Caco-2 (cell line): Measurements from ENCODE around the gene OPA1. TPM values are rescaled to one million over a fixed set of nuclear protein-coding genes. Genes with fewer than 3 reads are reported as not detected.

ENCODE experiments used
- BruUV-seq: library from RNA; stranded (reverse); fragments of 400-500 nt; replicated peaks from 2 replicates; lab custom pipeline; 2021; lab: Mats Ljungman, UMichigan
- CTCF ChIA-PET: fragments of 300-600 bp; sonication (Branson Sonifier 250); formaldehyde crosslinking; loops from one replicate; lab custom pipeline; 2022; ENCODE audit warnings: antibody characterized with exemption; lab: Charles Lee
- POLR2A ChIA-PET: fragments of 300-600 bp; sonication (Branson Sonifier 250); formaldehyde crosslinking; loops from one replicate; lab custom pipeline; 2022; ENCODE audit warnings: antibody characterized with exemption; lab: Charles Lee
- DNase-seq, 2 experiments: peaks; one replicate each; pipeline versions ENCODE4 v3.0.0 to v3.0.0-alpha.2; 2020 to 2022
- H3K27me3 ChIP-seq: replicated peaks from 2 replicates; pipeline ENCODE4 v1.6.0; 2011; ENCODE audit warnings: low read length; ENCODE audit not compliant: control insufficient read depth, insufficient read depth
- H3K36me3 ChIP-seq: 2 replicates; pipeline ENCODE4 v1.5.1; 2011; ENCODE audit warnings: low read length; ENCODE audit not compliant: control insufficient read depth, insufficient read depth
- H3K4me1 ChIP-seq: fragments of 250-450 bp; sonication (Bioruptor Pico); 2 replicates; pipeline ENCODE4 v1.5.1; 2020; ENCODE audit warnings: mild to moderate bottlenecking
- H3K4me3 ChIP-seq: 2 replicates; pipeline ENCODE4 v1.5.1; 2011; ENCODE audit warnings: low read depth, mild to moderate bottlenecking, control low read depth, low read length
- H3K9me3 ChIP-seq: fragments of 250-450 bp; sonication (Bioruptor Pico); 2 replicates; pipeline ENCODE4 v1.5.1; 2020; ENCODE audit warnings: mild to moderate bottlenecking, moderate library complexity
- H3K27ac Mint-ChIP-seq: one replicate; pipeline ENCODE4 v1.8.0; 2022; ENCODE audit warnings: mixed read lengths; ENCODE audit not compliant: unreplicated experiment
- H3K27me3 Mint-ChIP-seq: one replicate; pipeline ENCODE4 v1.8.0; 2022; ENCODE audit warnings: mixed read lengths; ENCODE audit not compliant: insufficient read depth, unreplicated experiment
- H3K36me3 Mint-ChIP-seq: one replicate; pipeline ENCODE4 v1.8.0; 2022; ENCODE audit warnings: mild to moderate bottlenecking, mixed read lengths; ENCODE audit not compliant: insufficient read depth, unreplicated experiment
- H3K4me1 Mint-ChIP-seq: one replicate; pipeline ENCODE4 v1.8.0; 2022; ENCODE audit warnings: low read depth, mixed read lengths; ENCODE audit not compliant: unreplicated experiment
- H3K4me3 Mint-ChIP-seq: one replicate; pipeline ENCODE4 v1.8.0; 2022; ENCODE audit warnings: mild to moderate bottlenecking, moderate library complexity, mixed read lengths; ENCODE audit not compliant: unreplicated experiment
- H3K9me3 Mint-ChIP-seq: one replicate; pipeline ENCODE4 v1.8.0; 2022; ENCODE audit warnings: mixed read lengths; ENCODE audit not compliant: unreplicated experiment
- CTCF ChIP-seq, 2 experiments: fragments of 200-600 bp in 1 of 2; IDR thresholded peaks; 1 replicate in 1 of 2; 2 replicates in 1 of 2; pipeline versions ENCODE4 v1.5.1 to v1.8.0; 2011 to 2022; ENCODE audit warnings: antibody characterized with exemption in 1 of 2, control low read depth in 1 of 2, inconsistent platforms in 1 of 2, low read depth in 1 of 2, low read length in 1 of 2, mild to moderate bottlenecking in 1 of 2, moderate library complexity in 1 of 2; ENCODE audit not compliant: insufficient read depth in 1 of 2, severe bottlenecking in 1 of 2, unreplicated experiment in 1 of 2
- intact Hi-C: fragments of 100-400 bp; cut with micrococcal nuclease; formaldehyde crosslinking; loops from one replicate; pipeline ENCODE4 v1.10.0; 2022; ENCODE audit not compliant: unreplicated experiment
- total RNA-seq: library from RNA; stranded (reverse); gene quantifications from 2 replicates; pipeline ENCODE4 v1.2.3, GENCODE V29; 2022

Gene OPA1
- total RNA-seq, 1 experiment from 2014 or later: 61.4 TPM

GRCh38 chr3:193673845-193674244 lies 80.8 kb downstream of the OPA1 start:
- peaks cover 18% of the 10 kb centered on the region for H3K36me3 Mint-ChIP-seq
- H3K27ac Mint-ChIP-seq: no peak overlapping the region
- no peak overlapping the region for H3K4me3 Mint-ChIP-seq
- Histone ChIP-seq H3K4me1 (no peaks in the 10 kb centered on the region), H3K27me3 (no peaks in the 10 kb centered on the region), H3K36me3 (no peaks in the 10 kb centered on the region), H3K4me3 (no peak overlapping the region), H3K9me3 (no peaks in the 10 kb centered on the region)
- intact Hi-C loops: no loop called here
- no peaks in the 10 kb centered on the region for H3K4me1 Mint-ChIP-seq
- BruUV-seq: no TSS peak
- ChIA-PET CTCF (no interaction called here), POLR2A (no interaction called here)
- H3K9me3 Mint-ChIP-seq: no peaks in the 10 kb centered on the region
- no peaks in the 10 kb centered on the region for H3K27me3 Mint-ChIP-seq
- DNase-seq: no peak
- no peak for TF ChIP-seq CTCF (IDR thresholded peaks at IDR 0.05; ENCODE audit: insufficient read depth in 1 of 2, low read depth in 1 of 2, low read length in 1 of 2, severe bottlenecking in 1 of 2, unreplicated experiment in 1 of 2)

- Histone ChIP-seq H3K36me3 (no peaks in the 10 kb centered on the region), H3K4me3 (no peak overlapping the region), H3K27me3 (no peaks in the 10 kb centered on the region), H3K4me1 (no peaks in the 10 kb centered on the region), H3K9me3 (no peaks in the 10 kb centered on the region)
- no peak for TF ChIP-seq CTCF (IDR thresholded peaks at IDR 0.05; ENCODE audit: insufficient read depth in 1 of 2, low read depth in 1 of 2, low read length in 1 of 2, severe bottlenecking in 1 of 2, unreplicated experiment in 1 of 2)
- Mint-ChIP-seq H3K27me3 (no peaks in the 10 kb centered on the region), H3K27ac (no peak overlapping the region), H3K4me1 (no peaks in the 10 kb centered on the region), H3K9me3 (no peaks in the 10 kb centered on the region), H3K4me3 (no peak overlapping the region), H3K36me3 (peaks cover 18% of the 10 kb centered on the region)
- CTCF ChIA-PET: no interaction called here
- DNase-seq: no peak
- intact Hi-C loops: no loop called here
- POLR2A ChIA-PET: no interaction called here
- no TSS peak for BruUV-seq
Observed at GRCh38 chr3:193674714-193675113, 81.7 kb downstream of the OPA1 start.

- no peaks in the 10 kb centered on the region for H3K4me1 ChIP-seq
- Mint-ChIP-seq H3K36me3 (peaks cover 19% of the 10 kb centered on the region), H3K27me3 (no peaks in the 10 kb centered on the region), H3K9me3 (no peaks in the 10 kb centered on the region), H3K4me1 (no peaks in the 10 kb centered on the region), H3K4me3 (no peak overlapping the region), H3K27ac (no peak overlapping the region)
- ChIA-PET POLR2A (no interaction called here), CTCF (no interaction called here)
- no peaks in the 10 kb centered on the region for H3K27me3 ChIP-seq
- TF ChIP-seq CTCF (IDR thresholded peaks at IDR 0.05; ENCODE audit: insufficient read depth in 1 of 2, low read depth in 1 of 2, low read length in 1 of 2, severe bottlenecking in 1 of 2, unreplicated experiment in 1 of 2): no peak
- no peaks in the 10 kb centered on the region for H3K9me3 ChIP-seq
- no peaks in the 10 kb centered on the region for H3K36me3 ChIP-seq
- no peak for DNase-seq
- intact Hi-C loops: no loop called here
- no peak overlapping the region for H3K4me3 ChIP-seq
- no TSS peak for BruUV-seq
Observed at GRCh38 chr3:193677734-193678133, 84.7 kb downstream of the OPA1 start.
